Calu3 (cell line): ENCODE data around the gene MKLN1. TPM values are rescaled to one million over a fixed set of nuclear protein-coding genes. Genes with fewer than 3 reads are reported as not detected.
"Not testable (repeated sequence)": the region's sequence is repeated elsewhere in the genome, so short reads cannot be mapped to it uniquely, and the experiment has no call there.

Source experiments
- BruUV-seq: library from RNA; stranded (reverse); fragments of 400-500 nt; replicated peaks from 2 replicates; lab custom pipeline; 2021; lab: Mats Ljungman, UMichigan
- CTCF ChIA-PET: fragments of 300-600 bp; sonication (Branson Sonifier 250); formaldehyde crosslinking; loops from one replicate; lab custom pipeline; 2022; ENCODE audit warnings: antibody characterized with exemption; lab: Charles Lee
- DNase-seq: peaks from one replicate; pipeline ENCODE4 v3.0.0; 2022
- H3K27ac Mint-ChIP-seq: one replicate; pipeline ENCODE4 v1.8.0; 2022; ENCODE audit warnings: mixed read lengths; ENCODE audit not compliant: unreplicated experiment
- H3K27me3 Mint-ChIP-seq: one replicate; pipeline ENCODE4 v1.8.0; 2022; ENCODE audit warnings: mixed read lengths; ENCODE audit not compliant: unreplicated experiment
- H3K36me3 Mint-ChIP-seq: one replicate; pipeline ENCODE4 v1.8.0; 2022; ENCODE audit warnings: mild to moderate bottlenecking, moderate library complexity, mixed read lengths; ENCODE audit not compliant: insufficient read depth, unreplicated experiment
- H3K4me1 Mint-ChIP-seq: one replicate; pipeline ENCODE4 v1.8.0; 2022; ENCODE audit warnings: mild to moderate bottlenecking, low read depth, mixed read lengths; ENCODE audit not compliant: unreplicated experiment
- H3K4me3 Mint-ChIP-seq: one replicate; pipeline ENCODE4 v1.8.0; 2022; ENCODE audit warnings: mild to moderate bottlenecking, low read depth, moderate library complexity, mixed read lengths; ENCODE audit not compliant: unreplicated experiment
- H3K9me3 Mint-ChIP-seq: one replicate; pipeline ENCODE4 v1.8.0; 2022; ENCODE audit warnings: low read depth, mixed read lengths; ENCODE audit not compliant: unreplicated experiment
- CTCF ChIP-seq: fragments of 200-600 bp; IDR thresholded peaks from one replicate; pipeline ENCODE4 v1.8.0; 2022; ENCODE audit warnings: antibody characterized with exemption; ENCODE audit not compliant: unreplicated experiment
- intact Hi-C: fragments of 100-400 bp; cut with micrococcal nuclease; formaldehyde crosslinking; loops from one replicate; pipeline ENCODE4 v1.10.0; 2022; ENCODE audit not compliant: unreplicated experiment
- total RNA-seq: library from RNA; stranded (reverse); gene quantifications from 2 replicates; pipeline ENCODE4 v1.2.3, GENCODE V29; 2022

Gene MKLN1
- total RNA-seq, 1 experiment from 2014 or later = 47.1 TPM

GRCh38 chr7:131502810-131503508 lies 175.3 kb downstream of the MKLN1 start:
- no peak overlapping the region for H3K27ac Mint-ChIP-seq
- no peak overlapping the region for H3K4me3 Mint-ChIP-seq
- CTCF ChIA-PET = no interaction called here
- peaks cover 26% of the 10 kb centered on the region for H3K36me3 Mint-ChIP-seq
- intact Hi-C loops = no loop called here
- H3K4me1 Mint-ChIP-seq = no peaks in the 10 kb centered on the region
- no peak for TF ChIP-seq CTCF
- BruUV-seq = no TSS peak
- no peak for DNase-seq
- no peaks in the 10 kb centered on the region for H3K9me3 Mint-ChIP-seq
- no peaks in the 10 kb centered on the region for H3K27me3 Mint-ChIP-seq

DNA sequence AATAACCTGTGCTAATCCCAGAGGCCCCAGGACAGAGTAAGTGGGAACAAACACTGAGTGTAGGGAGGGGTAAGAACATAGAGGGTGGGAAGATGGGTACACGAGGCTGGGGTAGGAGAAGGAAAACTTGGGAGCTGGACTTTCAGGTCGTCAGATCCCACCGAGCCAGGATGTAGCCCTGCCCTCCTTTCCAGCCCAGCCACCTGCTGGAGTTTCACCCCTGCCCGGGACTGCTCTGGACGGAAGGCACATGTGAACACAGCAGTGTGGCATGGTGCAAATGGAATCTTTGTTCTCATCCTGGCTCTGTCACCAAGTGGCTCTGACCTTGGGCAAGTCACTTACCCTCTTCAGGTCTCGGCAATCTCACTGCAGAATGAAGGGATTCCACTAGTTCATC lies 176.0 kb downstream of the MKLN1 start:
- Mint-ChIP-seq H3K4me1 (no peaks in the 10 kb centered on the region), H3K9me3 (no peaks in the 10 kb centered on the region), H3K4me3 (no peak overlapping the region), H3K27me3 (no peaks in the 10 kb centered on the region), H3K36me3 (peaks cover 26% of the 10 kb centered on the region), H3K27ac (no peak overlapping the region)
- TF ChIP-seq CTCF = no peak
- CTCF ChIA-PET = no interaction called here
- no peak for DNase-seq
- intact Hi-C loops = no loop called here
- BruUV-seq = no TSS peak

DNA sequence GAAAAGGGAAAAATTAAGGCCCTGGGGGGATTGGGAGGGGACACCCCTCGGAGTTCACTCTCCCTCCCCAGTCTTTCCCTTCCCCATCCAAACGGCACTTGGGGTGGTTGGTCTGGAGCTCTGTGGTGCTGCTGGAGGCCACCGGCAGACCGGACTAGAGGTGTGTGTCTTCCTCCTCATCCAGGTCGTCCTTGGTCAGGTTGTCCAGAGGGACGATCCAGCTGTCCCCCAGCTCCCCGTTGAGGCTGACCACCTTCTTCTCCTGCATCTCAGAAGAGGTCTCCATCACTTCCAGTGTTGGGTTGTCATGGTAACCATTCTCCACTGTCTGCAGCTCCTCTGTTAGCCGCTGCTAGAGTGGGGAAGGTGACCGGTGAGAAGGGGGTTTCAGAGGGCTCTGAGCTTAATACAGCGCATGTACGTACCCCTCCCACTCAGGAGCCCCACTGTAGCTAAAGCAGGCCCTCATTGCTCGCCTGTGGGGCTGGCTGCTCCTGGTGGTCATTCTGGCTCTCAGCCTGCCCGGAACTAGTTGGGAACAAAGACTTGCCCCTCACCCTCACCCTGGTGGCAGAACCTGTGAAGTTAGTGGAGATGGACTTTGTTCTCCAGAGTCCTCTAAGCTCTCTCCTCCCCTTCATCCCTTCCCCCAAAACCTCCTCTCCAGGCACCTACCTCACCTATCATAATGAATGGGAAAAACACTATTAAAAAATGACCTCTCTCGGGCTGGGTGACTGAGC lies 176.7 kb downstream of the MKLN1 start:
- no peak for DNase-seq
- no TSS peak for BruUV-seq
- Mint-ChIP-seq H3K36me3 (peaks cover 31% of the 10 kb centered on the region), H3K9me3 (no peaks in the 10 kb centered on the region), H3K4me1 (no peaks in the 10 kb centered on the region), H3K27ac (peak overlapping the region; percentile 31), H3K27me3 (no peaks in the 10 kb centered on the region), H3K4me3 (no peak overlapping the region)
- intact Hi-C loops = no loop called here
- CTCF ChIA-PET = no interaction called here
- no peak for TF ChIP-seq CTCF

DNA sequence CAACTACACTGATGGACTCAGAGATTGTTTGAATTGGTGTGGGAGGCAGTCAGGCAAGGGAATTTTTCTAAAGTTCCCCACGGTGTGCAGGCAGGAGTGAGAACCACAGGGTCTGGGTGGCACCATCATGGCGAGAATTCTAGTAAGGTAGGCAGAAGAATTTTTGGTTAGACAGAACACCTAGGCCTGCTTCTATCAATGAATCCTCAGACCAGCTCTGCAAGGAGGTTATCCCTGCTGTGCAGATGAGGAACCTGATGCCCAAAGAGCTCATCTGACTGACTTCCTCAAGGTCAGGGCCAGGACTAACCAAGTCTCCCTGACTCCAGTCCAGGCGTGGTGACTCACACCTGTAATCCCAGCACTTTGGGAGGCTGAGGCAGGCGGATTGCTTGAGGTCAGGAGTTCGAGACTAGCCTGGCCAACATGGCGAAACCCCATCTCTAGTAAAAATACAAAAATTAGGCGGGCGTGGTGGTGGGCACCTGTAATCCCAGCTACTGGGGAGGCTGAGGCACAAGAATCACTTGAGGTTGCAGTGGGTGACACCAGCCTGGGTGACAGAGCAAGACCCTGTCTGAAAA lies 177.5 kb downstream of the MKLN1 start:
- H3K4me3 Mint-ChIP-seq, H3K9me3 Mint-ChIP-seq, BruUV-seq, intact Hi-C loops, DNase-seq, H3K27me3 Mint-ChIP-seq, H3K4me1 Mint-ChIP-seq: not testable (repeated sequence)
- peak overlapping the region; percentile 31 for H3K27ac Mint-ChIP-seq
- peaks cover 31% of the 10 kb centered on the region for H3K36me3 Mint-ChIP-seq
- CTCF ChIA-PET = interaction anchor here (0.6 kb wide), 1 partner anchor 1059 kb away, joined by 9 read pairs; no protein-coding TSS in a partner anchor
